ENCODE data around the gene METAP1D. TPM values are rescaled to one million over a fixed set of nuclear protein-coding genes. Genes with fewer than 3 reads are reported as not detected.

Gene METAP1D
- total RNA-seq, 3 donors from 2014 or later: 6.2 to 12.5 (median 7.8) TPM

DNA sequence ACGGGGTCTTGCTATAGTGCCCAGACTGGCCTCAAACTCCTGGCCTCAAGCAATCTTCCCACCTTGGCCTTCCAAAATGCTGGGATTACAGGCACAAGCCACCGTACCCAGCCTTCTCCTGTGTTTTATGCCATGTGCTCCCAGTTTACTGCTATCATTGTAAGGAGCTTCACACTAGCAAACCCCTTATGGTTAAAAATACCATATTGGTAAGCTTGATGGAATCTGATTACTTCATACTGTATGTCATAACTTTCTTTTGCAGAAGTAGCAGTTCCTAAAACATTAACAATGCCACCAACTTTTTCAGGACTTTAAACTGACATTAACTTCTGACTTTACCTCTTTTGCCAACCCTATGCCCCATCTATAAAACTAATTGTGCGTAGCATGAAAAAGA lies 41.3 kb upstream of the METAP1D start:
- DNase-seq (ENCODE audit: low spot score in 2 of 2): no peak
- no peaks in the 10 kb centered on the region for H3K4me1 ChIP-seq
- no peak overlapping the region for H3K27ac ChIP-seq
- TF ChIP-seq, protein P1, sequence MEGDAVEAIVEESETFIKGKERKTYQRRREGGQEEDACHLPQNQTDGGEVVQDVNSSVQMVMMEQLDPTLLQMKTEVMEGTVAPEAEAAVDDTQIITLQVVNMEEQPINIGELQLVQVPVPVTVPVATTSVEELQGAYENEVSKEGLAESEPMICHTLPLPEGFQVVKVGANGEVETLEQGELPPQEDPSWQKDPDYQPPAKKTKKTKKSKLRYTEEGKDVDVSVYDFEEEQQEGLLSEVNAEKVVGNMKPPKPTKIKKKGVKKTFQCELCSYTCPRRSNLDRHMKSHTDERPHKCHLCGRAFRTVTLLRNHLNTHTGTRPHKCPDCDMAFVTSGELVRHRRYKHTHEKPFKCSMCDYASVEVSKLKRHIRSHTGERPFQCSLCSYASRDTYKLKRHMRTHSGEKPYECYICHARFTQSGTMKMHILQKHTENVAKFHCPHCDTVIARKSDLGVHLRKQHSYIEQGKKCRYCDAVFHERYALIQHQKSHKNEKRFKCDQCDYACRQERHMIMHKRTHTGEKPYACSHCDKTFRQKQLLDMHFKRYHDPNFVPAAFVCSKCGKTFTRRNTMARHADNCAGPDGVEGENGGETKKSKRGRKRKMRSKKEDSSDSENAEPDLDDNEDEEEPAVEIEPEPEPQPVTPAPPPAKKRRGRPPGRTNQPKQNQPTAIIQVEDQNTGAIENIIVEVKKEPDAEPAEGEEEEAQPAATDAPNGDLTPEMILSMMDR (IDR thresholded peaks at IDR 0.05): no peak
- TF ChIP-seq POLR2AphosphoS5 (IDR thresholded peaks at IDR 0.05) (no peak), POLR2A (IDR thresholded peaks at IDR 0.05) (no peak)
- intact Hi-C loops (cut with DNase I; ENCODE audit: low total_unique reads): no loop called here
- no peaks in the 10 kb centered on the region for H3K9me3 ChIP-seq
- H3K4me3 ChIP-seq: no peak overlapping the region
- H3K36me3 ChIP-seq: no peaks in the 10 kb centered on the region
- H3K27me3 ChIP-seq: no peaks in the 10 kb centered on the region

DNA sequence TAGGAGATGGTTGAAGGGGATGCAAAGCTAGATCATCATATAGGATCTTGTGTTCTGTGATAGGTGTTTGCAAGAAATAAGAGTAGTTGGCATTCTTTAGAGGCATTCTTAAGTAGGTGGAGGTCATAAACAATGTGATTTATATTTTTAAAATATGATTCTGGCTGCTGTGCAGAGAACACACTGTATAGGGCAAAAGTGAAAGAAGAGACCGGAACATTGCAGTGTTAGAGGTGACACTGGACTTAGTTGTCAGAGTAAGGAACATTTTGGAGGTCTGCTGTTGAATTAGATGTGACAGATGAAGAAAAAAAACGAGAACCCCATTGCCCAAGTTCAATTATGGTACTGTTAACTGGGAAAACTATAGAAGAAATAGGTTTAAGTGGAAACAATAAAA lies 39.8 kb upstream of the METAP1D start:
- H3K4me1 ChIP-seq: no peaks in the 10 kb centered on the region

DNA sequence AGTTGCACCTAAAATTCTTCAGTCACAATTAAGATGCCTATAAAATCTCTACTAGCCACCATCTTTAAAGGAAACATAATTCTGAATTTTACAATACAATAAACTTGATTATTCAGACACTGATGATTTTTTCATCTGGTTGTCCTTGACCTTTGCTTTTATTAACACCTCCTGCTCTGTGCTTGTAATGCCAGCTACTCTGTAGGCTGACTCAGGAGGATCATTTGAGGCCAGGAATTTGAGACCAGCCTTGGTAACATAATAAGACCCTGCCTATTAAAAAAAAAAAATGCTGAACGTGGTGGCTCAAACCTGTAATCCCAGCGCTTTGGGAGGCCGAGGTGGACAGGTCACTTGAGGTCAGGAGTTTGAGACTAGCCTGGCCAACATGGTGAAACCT lies 39.2 kb upstream of the METAP1D start:
- TF ChIP-seq, protein P1 (IDR thresholded peaks at IDR 0.05): no peak
- no peak for TF ChIP-seq POLR2AphosphoS5 (IDR thresholded peaks at IDR 0.05)
- no peak for TF ChIP-seq POLR2A (IDR thresholded peaks at IDR 0.05)
- Histone ChIP-seq H3K27me3 (no peaks in the 10 kb centered on the region), H3K4me3 (no peak overlapping the region), H3K27ac (no peak overlapping the region), H3K36me3 (no peaks in the 10 kb centered on the region), H3K4me1 (no peaks in the 10 kb centered on the region), H3K9me3 (no peaks in the 10 kb centered on the region)
- intact Hi-C loops (cut with DNase I; ENCODE audit: low total_unique reads): no loop called here
- no peak for DNase-seq (ENCODE audit: low spot score in 2 of 2)

More for the DNA sequence above, 39.8 kb upstream of the METAP1D start:
- Histone ChIP-seq H3K4me3 (no peak overlapping the region), H3K9me3 (no peaks in the 10 kb centered on the region), H3K27ac (no peak overlapping the region), H3K27me3 (no peaks in the 10 kb centered on the region), H3K36me3 (no peaks in the 10 kb centered on the region)
- intact Hi-C loops (cut with DNase I; ENCODE audit: low total_unique reads): no loop called here
- no peak for TF ChIP-seq POLR2A (IDR thresholded peaks at IDR 0.05)
- TF ChIP-seq POLR2AphosphoS5 (IDR thresholded peaks at IDR 0.05): no peak
- TF ChIP-seq, protein P1 (IDR thresholded peaks at IDR 0.05): no peak
- DNase-seq (ENCODE audit: low spot score in 2 of 2): no peak

DNA sequence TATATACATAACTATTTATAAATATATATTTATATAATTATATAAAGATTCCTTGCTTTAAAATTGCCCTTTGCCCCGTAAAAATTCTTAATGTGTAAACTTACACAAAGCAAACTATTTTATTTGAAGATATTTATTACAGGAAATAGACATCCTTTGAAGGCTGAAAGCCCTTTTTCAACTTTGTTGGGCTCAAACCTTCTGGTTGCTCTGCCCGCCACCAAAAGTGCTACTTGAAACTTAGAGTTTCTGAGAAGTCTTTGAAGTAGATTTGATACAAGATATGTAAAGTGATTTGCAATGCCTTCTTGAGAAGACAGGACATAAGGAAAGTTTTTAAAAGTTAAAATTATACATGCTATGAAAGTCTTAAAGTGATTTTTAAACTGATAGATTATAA lies 36.6 kb upstream of the METAP1D start:
- H3K36me3 ChIP-seq: no peaks in the 10 kb centered on the region
- H3K27me3 ChIP-seq: no peaks in the 10 kb centered on the region

DNA sequence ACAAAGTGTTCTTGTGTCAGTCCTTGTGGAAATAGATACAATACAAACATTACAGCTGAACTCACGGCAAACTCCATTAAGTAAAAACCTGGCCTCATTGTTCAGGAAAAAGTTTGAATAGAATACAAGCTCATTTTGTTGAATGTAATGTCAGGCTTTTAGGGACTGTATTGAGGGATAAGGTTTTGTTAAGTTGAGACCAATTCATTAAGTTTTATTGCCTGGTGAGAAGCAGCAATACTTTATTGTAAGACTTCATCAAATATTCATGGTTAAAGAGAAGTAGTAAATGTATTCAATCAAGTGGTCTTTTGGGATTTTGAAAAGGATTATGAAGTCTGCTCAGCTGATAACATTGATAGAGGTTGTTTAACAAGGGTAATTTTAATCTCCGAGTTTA lies 35.4 kb upstream of the METAP1D start:
- Histone ChIP-seq H3K36me3 (no peaks in the 10 kb centered on the region), H3K4me3 (no peak overlapping the region), H3K27me3 (no peaks in the 10 kb centered on the region), H3K27ac (no peak overlapping the region), H3K9me3 (no peaks in the 10 kb centered on the region), H3K4me1 (no peaks in the 10 kb centered on the region)
- no peak for DNase-seq (ENCODE audit: low spot score in 2 of 2)
- intact Hi-C loops (cut with DNase I; ENCODE audit: low total_unique reads): no loop called here
- TF ChIP-seq POLR2AphosphoS5 (IDR thresholded peaks at IDR 0.05) (no peak), POLR2A (IDR thresholded peaks at IDR 0.05) (no peak)
- TF ChIP-seq, protein P1 (IDR thresholded peaks at IDR 0.05): no peak

More for the DNA sequence above, 36.6 kb upstream of the METAP1D start:
- intact Hi-C loops (cut with DNase I; ENCODE audit: low total_unique reads): no loop called here
- TF ChIP-seq, protein P1 (IDR thresholded peaks at IDR 0.05): no peak
- TF ChIP-seq POLR2AphosphoS5 (IDR thresholded peaks at IDR 0.05): no peak
- no peak for TF ChIP-seq POLR2A (IDR thresholded peaks at IDR 0.05)
- no peaks in the 10 kb centered on the region for H3K4me1 ChIP-seq
- H3K4me3 ChIP-seq: no peak overlapping the region
- no peak for DNase-seq (ENCODE audit: low spot score in 2 of 2)
- no peaks in the 10 kb centered on the region for H3K9me3 ChIP-seq
- no peak overlapping the region for H3K27ac ChIP-seq

Data from breast epithelium (tissue), 4 donors.